HEK293 (cell line): Measurements from ENCODE around the gene PPP1R1B.

Experiments
- CTCF ChIA-PET: fragments of 350-600 bp; formaldehyde crosslinking; extraction: SDS; loops from one replicate; lab custom pipeline; 2021; ENCODE audit warnings: antibody characterized with exemption; lab: Yijun Ruan, JAX
- POLR2A ChIA-PET: fragments of 300-600 bp; formaldehyde crosslinking; extraction: SDS; loops from one replicate; lab custom pipeline; 2020; ENCODE audit warnings: antibody characterized with exemption, inconsistent platforms; lab: Yijun Ruan, JAX
- H3K27ac ChIP-seq: fragments of 200-500 bp; sonication (Bioruptor generic); 2 replicates; pipeline ENCODE4 v1.5.1; 2014; ENCODE audit warnings: low read depth, low read length, control low read depth, inconsistent platforms; ENCODE audit errors: extremely low read depth
- H3K36me3 ChIP-seq, 2 experiments: fragments of 200-500 bp in 1 of 2; sonication (Bioruptor generic) in 1 of 2; 1 replicate in 1 of 2; 2 replicates in 1 of 2; pipeline ENCODE4 v1.5.1; 2014 to 2017; ENCODE audit warnings: inconsistent platforms in 2 of 2, low read length in 2 of 2; ENCODE audit not compliant: control insufficient read depth in 2 of 2, insufficient read depth in 1 of 2
- H3K4me1 ChIP-seq: fragments of 200-500 bp; sonication (Bioruptor generic); 2 replicates; pipeline ENCODE4 v1.5.1; 2014; ENCODE audit warnings: mild to moderate bottlenecking, low read length, inconsistent platforms; ENCODE audit not compliant: control insufficient read depth, insufficient read depth
- H3K4me3 ChIP-seq: 2 replicates; pipeline ENCODE4 v1.5.1; 2011; ENCODE audit warnings: low read depth, mild to moderate bottlenecking, control low read depth, low read length, moderate library complexity
- H3K9me3 ChIP-seq: fragments of 200-500 bp; sonication (Bioruptor generic); 2 replicates; pipeline ENCODE4 v1.5.1; 2014; ENCODE audit warnings: low read depth, low read length, inconsistent platforms; ENCODE audit not compliant: control insufficient read depth, insufficient read depth
- BCL11B ChIP-seq: fragments of 450-650 bp; formaldehyde crosslinking; IDR thresholded peaks from 2 replicates; pipeline ENCODE4 v1.5.1; 2016; ENCODE audit warnings: low read depth, missing biosample characterization, missing genetic modification characterization
- HOXC10 ChIP-seq: sonication (generic); formaldehyde crosslinking; IDR thresholded peaks from 2 replicates; pipeline ENCODE4 v1.8.1; 2023; ENCODE audit warnings: mild to moderate bottlenecking, missing genetic modification reagents
- KLF8 ChIP-seq: fragments of 450-650 bp; formaldehyde crosslinking; IDR thresholded peaks from 2 replicates; pipeline ENCODE4 v1.5.1; 2016; ENCODE audit warnings: missing biosample characterization, missing genetic modification characterization
- MYNN ChIP-seq: fragments of 450-650 bp; formaldehyde crosslinking; IDR thresholded peaks from 2 replicates; pipeline ENCODE4 v1.5.1; 2016; ENCODE audit warnings: missing biosample characterization, missing genetic modification characterization, borderline replicate concordance
- SETDB1 ChIP-seq: IDR thresholded peaks from one replicate; pipeline ENCODE4 v1.6.1; 2017; ENCODE audit warnings: mild to moderate bottlenecking, low read length, moderate library complexity, mixed read lengths; ENCODE audit not compliant: insufficient read length
- SP2 ChIP-seq: fragments of 450-650 bp; formaldehyde crosslinking; IDR thresholded peaks from 2 replicates; pipeline ENCODE4 v1.5.1; 2016; ENCODE audit warnings: missing biosample characterization, missing genetic modification characterization
- WT1 ChIP-seq: fragments of 450-650 bp; formaldehyde crosslinking; IDR thresholded peaks from 2 replicates; pipeline ENCODE4 v1.5.1; 2016; ENCODE audit warnings: missing biosample characterization, missing genetic modification characterization
- ZBTB17 ChIP-seq: fragments of 450-650 bp; formaldehyde crosslinking; IDR thresholded peaks from 2 replicates; pipeline ENCODE4 v1.5.1; 2016; ENCODE audit warnings: missing biosample characterization, missing genetic modification characterization
- ZBTB20 ChIP-seq: fragments of 450-650 bp; formaldehyde crosslinking; IDR thresholded peaks from 2 replicates; pipeline ENCODE4 v1.5.1; 2016; ENCODE audit warnings: missing biosample characterization, missing genetic modification characterization
- ZBTB8A ChIP-seq: fragments of 450-650 bp; formaldehyde crosslinking; IDR thresholded peaks from 2 replicates; pipeline ENCODE4 v1.5.1; 2016; ENCODE audit warnings: missing biosample characterization, missing genetic modification characterization
- ZNF10 ChIP-seq: fragments of 450-650 bp; formaldehyde crosslinking; IDR thresholded peaks from 2 replicates; pipeline ENCODE4 v1.5.1; 2017; ENCODE audit warnings: missing biosample characterization, missing genetic modification characterization
- ZNF138 ChIP-seq: fragments of 450-650 bp; formaldehyde crosslinking; IDR thresholded peaks from 2 replicates; pipeline ENCODE4 v1.5.1; 2016; ENCODE audit warnings: missing biosample characterization, missing genetic modification characterization, borderline replicate concordance
- ZNF146 ChIP-seq: fragments of 450-650 bp; formaldehyde crosslinking; IDR thresholded peaks from 2 replicates; pipeline ENCODE4 v1.5.1; 2016; ENCODE audit warnings: missing biosample characterization, missing genetic modification characterization
- ZNF174 ChIP-seq: fragments of 450-650 bp; formaldehyde crosslinking; IDR thresholded peaks from 2 replicates; pipeline ENCODE4 v1.5.0; 2017; ENCODE audit warnings: missing biosample characterization, mild to moderate bottlenecking, missing genetic modification characterization
- ZNF19 ChIP-seq: fragments of 450-650 bp; formaldehyde crosslinking; IDR thresholded peaks from 2 replicates; pipeline ENCODE4; 2016; ENCODE audit warnings: missing biosample characterization, missing genetic modification characterization, low read depth
- ZNF274 ChIP-seq, 2 experiments: fragments of 200-500 bp in 1 of 2; fragments of 450-650 bp in 1 of 2; sonication (Bioruptor generic) in 1 of 2; formaldehyde crosslinking in 1 of 2; IDR thresholded peaks; 2 replicates each; pipeline versions ENCODE4 v1.5.1 to v1.6.1; 2014 to 2016; ENCODE audit warnings: borderline replicate concordance in 1 of 2, inconsistent platforms in 1 of 2, low read length in 1 of 2, missing biosample characterization in 1 of 2, missing genetic modification characterization in 1 of 2
- ZNF391 ChIP-seq: fragments of 450-650 bp; formaldehyde crosslinking; IDR thresholded peaks from 2 replicates; pipeline ENCODE4 v1.5.1; 2016; ENCODE audit warnings: low read depth, missing biosample characterization, missing genetic modification characterization, borderline replicate concordance
- ZNF510 ChIP-seq: fragments of 450-650 bp; formaldehyde crosslinking; IDR thresholded peaks from 2 replicates; pipeline ENCODE4 v1.5.1; 2018; ENCODE audit warnings: mild to moderate bottlenecking, missing genetic modification characterization, missing biosample characterization; ENCODE audit not compliant: insufficient replicate concordance
- ZNF529 ChIP-seq: fragments of 450-650 bp; formaldehyde crosslinking; IDR thresholded peaks from 2 replicates; pipeline ENCODE4 v1.5.1; 2017; ENCODE audit warnings: missing genetic modification characterization, missing biosample characterization; ENCODE audit not compliant: insufficient replicate concordance
- ZNF549 ChIP-seq: fragments of 450-650 bp; IDR thresholded peaks from 2 replicates; pipeline ENCODE4 v1.5.1; 2018; ENCODE audit warnings: missing biosample characterization, missing genetic modification characterization, mild to moderate bottlenecking, inconsistent platforms, moderate library complexity
- ZNF560 ChIP-seq: fragments of 450-650 bp; formaldehyde crosslinking; IDR thresholded peaks from 2 replicates; pipeline ENCODE4 v1.5.1; 2017; ENCODE audit warnings: missing biosample characterization, missing genetic modification characterization, borderline replicate concordance
- ZNF701 ChIP-seq: fragments of 450-650 bp; formaldehyde crosslinking; IDR thresholded peaks from 2 replicates; pipeline ENCODE4 v1.5.1; 2016; ENCODE audit warnings: missing biosample characterization, missing genetic modification characterization
- ZNF76 ChIP-seq: fragments of 450-650 bp; formaldehyde crosslinking; IDR thresholded peaks from 2 replicates; pipeline ENCODE4; 2016; ENCODE audit warnings: low read depth, missing biosample characterization, missing genetic modification characterization, borderline replicate concordance
- ZNF768 ChIP-seq: fragments of 450-650 bp; formaldehyde crosslinking; IDR thresholded peaks from 2 replicates; pipeline ENCODE4 v1.5.1; 2018; ENCODE audit warnings: missing biosample characterization, mild to moderate bottlenecking, missing genetic modification characterization
- ZSCAN30 ChIP-seq: fragments of 450-650 bp; IDR thresholded peaks from 2 replicates; pipeline ENCODE4 v1.5.1; 2018; ENCODE audit warnings: missing biosample characterization, mild to moderate bottlenecking, missing genetic modification characterization, moderate library complexity
- TF ChIP-seq, protein P1 (sequence below): fragments of 450-650 bp; formaldehyde crosslinking; IDR thresholded peaks from 2 replicates; pipeline ENCODE4 v1.5.1; 2017; ENCODE audit warnings: missing biosample characterization, missing genetic modification characterization
- TF ChIP-seq, protein P2 (sequence below): fragments of 450-650 bp; formaldehyde crosslinking; conservative IDR thresholded peaks from 2 replicates; pipeline ENCODE4 v1.5.1; 2016; ENCODE audit warnings: low read depth, missing biosample characterization, missing genetic modification characterization

PPP1R1B gene

GRCh38 chr17:39635614-39636176, 8.9 kb downstream of the PPP1R1B start (continued):
- peak; percentile 52; the same call in 1 of the 2 replicates for TF ChIP-seq ZNF10 (tag by site-specific recombination)

- Histone ChIP-seq H3K9me3 (no peaks in the 10 kb centered on the region), H3K27ac (peak overlapping the region; percentile 76), H3K36me3 (no peaks in the 10 kb centered on the region), H3K4me1 (peaks cover 25% of the 10 kb centered on the region), H3K4me3 (peak overlapping the region; percentile 88)
- POLR2A ChIA-PET: interaction anchor here (2.2 kb wide), 1 partner anchor 10 kb away, joined by 12 read pairs; the partner anchor contains the start of gene PPP1R1B
- peak; percentile 45; the same call in 1 of the 2 replicates for TF ChIP-seq WT1 (tag by site-specific recombination)
- TF ChIP-seq ZNF391 (tag by site-specific recombination): no peak
- CTCF ChIA-PET: interaction anchor here (0.5 to 14.6 kb wide), 2 partner anchors 15 to 89 kb away, joined by 3 to 311 read pairs; no protein-coding TSS in a partner anchor
Measured at GRCh38 chr17:39636587-39636926, 9.8 kb downstream of the PPP1R1B start.

DNA sequence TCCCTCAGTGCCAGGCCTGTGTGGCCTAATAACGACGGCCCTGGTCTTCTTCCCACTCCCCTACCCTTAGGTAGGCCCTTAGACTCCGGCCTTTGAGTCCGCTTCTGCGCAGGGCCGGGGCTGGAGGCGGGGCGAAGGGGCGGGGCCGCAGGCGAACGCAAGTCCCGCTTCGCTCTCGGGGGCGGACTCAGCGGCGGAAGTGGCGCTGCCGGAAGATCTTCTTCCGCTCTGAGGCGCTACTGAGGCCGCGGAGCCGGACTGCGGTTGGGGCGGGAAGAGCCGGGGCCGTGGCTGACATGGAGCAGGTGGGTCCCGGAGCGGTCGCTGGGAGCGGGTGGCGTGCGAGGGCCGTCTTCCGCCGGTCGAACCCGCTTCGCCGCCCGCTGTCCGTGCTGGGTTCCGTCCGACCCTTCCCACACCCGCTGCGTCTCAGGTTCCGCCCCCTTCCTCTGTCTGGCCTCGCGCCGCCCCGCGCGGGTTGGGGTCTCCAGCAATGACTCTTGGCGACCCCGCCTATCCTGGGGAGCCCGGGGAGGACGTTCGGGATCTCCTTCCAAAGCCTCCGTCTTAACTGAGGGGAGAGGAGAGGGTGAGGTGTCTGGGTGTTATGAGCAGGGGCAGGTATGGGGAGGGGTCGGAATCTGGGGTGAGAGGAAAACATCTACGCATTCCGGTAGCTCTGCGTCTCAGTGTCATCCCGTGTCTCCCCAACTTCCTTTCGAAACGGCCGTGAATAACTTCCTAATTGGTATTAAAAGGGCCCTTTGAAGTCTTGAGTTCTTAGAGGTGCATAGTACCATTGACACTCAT, 10.4 kb downstream of the PPP1R1B start, which contains the start of gene STARD3:
Gene STARD3 (plus strand): TSS at position 218 of the 810 bp plus-strand sequence. CDS start 16,388 bp downstream, outside the sequence.
- CTCF ChIA-PET: interaction anchor here (1.0 to 14.6 kb wide), 5 partner anchors 15 to 116 kb away, joined by 3 to 311 read pairs (median 4); partner anchors contain the start of gene MIEN1
- TF ChIP-seq ZBTB8A (tag by site-specific recombination) (peak; percentile 35; the same call in 1 of the 2 replicates), ZNF549 (tag by site-specific recombination) (no peak), ZNF274 (IDR thresholded peaks at IDR 0.05; ENCODE audit: low read length) (no peak), ZNF274 (tag by site-specific recombination; IDR thresholded peaks at IDR 0.05; ENCODE audit: borderline replicate concordance) (no peak), ZNF76 (peak; percentile 77), ZNF19 (tag by site-specific recombination) (no peak), ZNF174 (no peak), ZNF560 (tag by site-specific recombination) (no peak), HOXC10 (CRISPR knock-in tag) (no peak), ZNF701 (no peak), BCL11B (tag by site-specific recombination) (no peak), SETDB1 (no peak), ZNF146 (tag by site-specific recombination) (peak; percentile 50; the same call in 1 of the 2 replicates), ZNF510 (no peak), KLF8 (tag by site-specific recombination) (peak; percentile 81), SP2 (tag by site-specific recombination) (peak; percentile 96), MYNN (tag by site-specific recombination) (no peak), ZNF768 (tag by site-specific recombination) (no peak; the same call in 1 of the 2 replicates), ZSCAN30 (peak; percentile 65), ZNF138 (no peak), ZBTB17 (peak; percentile 56; the same call in 1 of the 2 replicates), ZNF529 (tag by site-specific recombination) (no peak), ZBTB20 (peak; percentile 79; the same call in 1 of the 2 replicates)
- TF ChIP-seq, protein P1, sequence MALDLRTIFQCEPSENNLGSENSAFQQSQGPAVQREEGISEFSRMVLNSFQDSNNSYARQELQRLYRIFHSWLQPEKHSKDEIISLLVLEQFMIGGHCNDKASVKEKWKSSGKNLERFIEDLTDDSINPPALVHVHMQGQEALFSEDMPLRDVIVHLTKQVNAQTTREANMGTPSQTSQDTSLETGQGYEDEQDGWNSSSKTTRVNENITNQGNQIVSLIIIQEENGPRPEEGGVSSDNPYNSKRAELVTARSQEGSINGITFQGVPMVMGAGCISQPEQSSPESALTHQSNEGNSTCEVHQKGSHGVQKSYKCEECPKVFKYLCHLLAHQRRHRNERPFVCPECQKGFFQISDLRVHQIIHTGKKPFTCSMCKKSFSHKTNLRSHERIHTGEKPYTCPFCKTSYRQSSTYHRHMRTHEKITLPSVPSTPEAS (tag by site-specific recombination): peak; percentile 48; the same call in 1 of the 2 replicates
- TF ChIP-seq, protein P2, sequence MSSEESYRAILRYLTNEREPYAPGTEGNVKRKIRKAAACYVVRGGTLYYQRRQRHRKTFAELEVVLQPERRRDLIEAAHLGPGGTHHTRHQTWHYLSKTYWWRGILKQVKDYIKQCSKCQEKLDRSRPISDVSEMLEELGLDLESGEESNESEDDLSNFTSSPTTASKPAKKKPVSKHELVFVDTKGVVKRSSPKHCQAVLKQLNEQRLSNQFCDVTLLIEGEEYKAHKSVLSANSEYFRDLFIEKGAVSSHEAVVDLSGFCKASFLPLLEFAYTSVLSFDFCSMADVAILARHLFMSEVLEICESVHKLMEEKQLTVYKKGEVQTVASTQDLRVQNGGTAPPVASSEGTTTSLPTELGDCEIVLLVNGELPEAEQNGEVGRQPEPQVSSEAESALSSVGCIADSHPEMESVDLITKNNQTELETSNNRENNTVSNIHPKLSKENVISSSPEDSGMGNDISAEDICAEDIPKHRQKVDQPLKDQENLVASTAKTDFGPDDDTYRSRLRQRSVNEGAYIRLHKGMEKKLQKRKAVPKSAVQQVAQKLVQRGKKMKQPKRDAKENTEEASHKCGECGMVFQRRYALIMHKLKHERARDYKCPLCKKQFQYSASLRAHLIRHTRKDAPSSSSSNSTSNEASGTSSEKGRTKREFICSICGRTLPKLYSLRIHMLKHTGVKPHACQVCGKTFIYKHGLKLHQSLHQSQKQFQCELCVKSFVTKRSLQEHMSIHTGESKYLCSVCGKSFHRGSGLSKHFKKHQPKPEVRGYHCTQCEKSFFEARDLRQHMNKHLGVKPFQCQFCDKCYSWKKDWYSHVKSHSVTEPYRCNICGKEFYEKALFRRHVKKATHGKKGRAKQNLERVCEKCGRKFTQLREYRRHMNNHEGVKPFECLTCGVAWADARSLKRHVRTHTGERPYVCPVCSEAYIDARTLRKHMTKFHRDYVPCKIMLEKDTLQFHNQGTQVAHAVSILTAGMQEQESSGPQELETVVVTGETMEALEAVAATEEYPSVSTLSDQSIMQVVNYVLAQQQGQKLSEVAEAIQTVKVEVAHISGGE: peak; percentile 99

More for the DNA sequence above, 10.4 kb downstream of the PPP1R1B start, which contains the start of gene STARD3:
- peak within 1 kb of the TSS; percentile 76 for H3K27ac ChIP-seq
- H3K4me1 ChIP-seq: peaks cover 25% of the 10 kb centered on the region
- POLR2A ChIA-PET: interaction anchor here (0.8 to 2.2 kb wide), 7 partner anchors 11 to 503 kb away, joined by 3 to 12 read pairs (median 4); partner anchors contain the start of genes CASC3, ERBB2, MIEN1 and PGAP3
- peak within 1 kb of the TSS; percentile 88 for H3K4me3 ChIP-seq
- no peaks in the 10 kb centered on the region for H3K36me3 ChIP-seq
- no peaks in the 10 kb centered on the region for H3K9me3 ChIP-seq
